Right lung (tissue), 10 donors: ENCODE data around the gene C1RL. TPM values are rescaled to one million over a fixed set of nuclear protein-coding genes. Genes with fewer than 3 reads are reported as not detected.

Source experiments
- DNase-seq, 2 donors: peaks; one replicate each; pipeline ENCODE4 v3.0.0-alpha.2; 2013
- long read RNA-seq, 8 donors: transcript quantifications; one replicate each; lab custom pipeline, GENCODE V29; 2026
- polyA plus RNA-seq, 5 donors: library from polyadenylated mRNA; unstranded; fragments of 120-200 nt; gene quantifications; one replicate each; pipeline versions ENCODE4 v1.2.1 to v1.2.3, GENCODE V29; 2013; ENCODE audit warnings: inconsistent platforms in 1 of 5, low replicate concordance in 1 of 5; ENCODE audit not compliant: insufficient read length in 5 of 5, insufficient read depth in 1 of 5

Gene C1RL
- polyA plus RNA-seq, result 10 to 100 TPM; 46.5 to 66.7 (median 59.0) TPM
- long read RNA-seq, donor 1, transcript C1RL-201 (6 exons, 3,394 nt), result major isoform, 10 of 28 reads
- long read RNA-seq, donor 1, transcript C1RL-207 (2 exons, 354 nt), result minor isoform, 8 of 28 reads
- long read RNA-seq, donor 1, partial matches to known transcripts, result 5 of 28 reads
- long read RNA-seq, donor 1, other reads (novel, unspliced or antisense), result 0 of 28 reads
- long read RNA-seq, donor 2, transcript C1RL-201 (6 exons, 3,394 nt), result major isoform, 5 of 23 reads
- long read RNA-seq, donor 2, partial matches to known transcripts, result 13 of 23 reads
- long read RNA-seq, donor 2, other reads (novel, unspliced or antisense), result 0 of 23 reads
- long read RNA-seq, donor 3, transcript C1RL-207 (2 exons, 354 nt), result major isoform, 5 of 9 reads
- long read RNA-seq, donor 3, partial matches to known transcripts, result 0 of 9 reads
- long read RNA-seq, donor 3, other reads (novel, unspliced or antisense), result 0 of 9 reads
- long read RNA-seq, donor 4, partial matches to known transcripts, result 5 of 11 reads
- long read RNA-seq, donor 4, other reads (novel, unspliced or antisense), result 0 of 11 reads
- long read RNA-seq, donor 5, transcript C1RL-207 (2 exons, 354 nt), result major isoform, 7 of 71 reads
- long read RNA-seq, donor 5, transcript C1RL-201 (6 exons, 3,394 nt), result minor isoform, 6 of 71 reads
- long read RNA-seq, donor 5, partial matches to known transcripts, result 56 of 71 reads
- long read RNA-seq, donor 5, other reads (novel, unspliced or antisense), result 0 of 71 reads
- long read RNA-seq, donor 6, transcript C1RL-212 (3 exons, 813 nt), result minor isoform, 5 of 23 reads
- long read RNA-seq, donor 6, transcript C1RL-201 (6 exons, 3,394 nt), result major isoform, 7 of 23 reads
- long read RNA-seq, donor 6, partial matches to known transcripts, result 6 of 23 reads
- long read RNA-seq, donor 6, other reads (novel, unspliced or antisense), result 0 of 23 reads
- long read RNA-seq, donor 7, partial matches to known transcripts, result 145 of 153 reads
- long read RNA-seq, donor 7, other reads (novel, unspliced or antisense), result 5 of 153 reads
- long read RNA-seq, donor 8, partial matches to known transcripts, result 0 of 6 reads
- long read RNA-seq, donor 8, other reads (novel, unspliced or antisense), result 0 of 6 reads

- peak; percentile 85 to 88 for DNase-seq
Observed at GRCh38 chr12:7108796-7109571, at the start of gene C1RL. Gene C1RL (minus strand): TSS chr12:7109214. CDS start chr12:7109180, 34 bp downstream.

GRCh38 chr12:7157391-7157790 is 48.4 kb upstream of the C1RL start:
- DNase-seq, result no peak

- no peak for DNase-seq
Observed at GRCh38 chr12:7156259-7157197, 47.5 kb upstream of the C1RL start.

- peak; percentile 52 to 67 for DNase-seq
Observed at GRCh38 chr12:7155471-7156034, 46.5 kb upstream of the C1RL start.

GRCh38 chr12:7154901-7155470 is 46.0 kb upstream of the C1RL start:
- DNase-seq, result no peak

GRCh38 chr12:7154042-7154441 is 45.0 kb upstream of the C1RL start:
- DNase-seq, result peak in 1 of 2 donors; percentile 21

GRCh38 chr12:7152818-7153217 is 43.8 kb upstream of the C1RL start:
- no peak for DNase-seq

- DNase-seq, result no peak
Observed at GRCh38 chr12:7151532-7151931, 42.5 kb upstream of the C1RL start.

GRCh38 chr12:7150841-7151240 is 41.8 kb upstream of the C1RL start:
- DNase-seq, result no peak

GRCh38 chr12:7150356-7150755 is 41.3 kb upstream of the C1RL start:
- no peak for DNase-seq

- DNase-seq, result no peak
Observed at GRCh38 chr12:7146906-7147305, 37.9 kb upstream of the C1RL start.

- no peak for DNase-seq
Observed at GRCh38 chr12:7146228-7146627, 37.2 kb upstream of the C1RL start.

- DNase-seq, result no peak
Observed at GRCh38 chr12:7145671-7146070, 36.7 kb upstream of the C1RL start.

- no peak for DNase-seq
Observed at GRCh38 chr12:7144414-7145120, 35.6 kb upstream of the C1RL start.

GRCh38 chr12:7143564-7143963 is 34.5 kb upstream of the C1RL start:
- no peak for DNase-seq

- no peak for DNase-seq
Observed at GRCh38 chr12:7142809-7143465, 33.9 kb upstream of the C1RL start.

- no peak for DNase-seq
Observed at GRCh38 chr12:7142056-7142644, 33.1 kb upstream of the C1RL start.
